GM12875 (cell line): ENCODE measurements around the gene KRTAP10-8.
"Not testable (repeated sequence)": the region's sequence is repeated elsewhere in the genome, so short reads cannot be mapped to it uniquely, and the experiment has no call there.

ENCODE experiments used
- H3K4me3 ChIP-seq: one replicate; pipeline ENCODE4 v1.5.1; 2011; ENCODE audit warnings: low read depth, low read length, control low read depth
- TF ChIP-seq, protein P1 (sequence below): IDR thresholded peaks from 2 replicates; pipeline ENCODE4 v1.5.1; 2011; ENCODE audit warnings: low read depth, mild to moderate bottlenecking, control low read depth, inconsistent platforms, low read length, moderate library complexity, borderline replicate concordance; ENCODE audit not compliant: insufficient read depth

The KRTAP10-8 gene

GRCh38 chr21:44637018-44637850, 25.4 kb downstream of the KRTAP10-8 start, which contains the start of gene KRTAP10-10:
Gene KRTAP10-10 (plus strand): TSS chr21:44637356. CDS start chr21:44637418, 62 bp downstream.
- TF ChIP-seq, protein P1, sequence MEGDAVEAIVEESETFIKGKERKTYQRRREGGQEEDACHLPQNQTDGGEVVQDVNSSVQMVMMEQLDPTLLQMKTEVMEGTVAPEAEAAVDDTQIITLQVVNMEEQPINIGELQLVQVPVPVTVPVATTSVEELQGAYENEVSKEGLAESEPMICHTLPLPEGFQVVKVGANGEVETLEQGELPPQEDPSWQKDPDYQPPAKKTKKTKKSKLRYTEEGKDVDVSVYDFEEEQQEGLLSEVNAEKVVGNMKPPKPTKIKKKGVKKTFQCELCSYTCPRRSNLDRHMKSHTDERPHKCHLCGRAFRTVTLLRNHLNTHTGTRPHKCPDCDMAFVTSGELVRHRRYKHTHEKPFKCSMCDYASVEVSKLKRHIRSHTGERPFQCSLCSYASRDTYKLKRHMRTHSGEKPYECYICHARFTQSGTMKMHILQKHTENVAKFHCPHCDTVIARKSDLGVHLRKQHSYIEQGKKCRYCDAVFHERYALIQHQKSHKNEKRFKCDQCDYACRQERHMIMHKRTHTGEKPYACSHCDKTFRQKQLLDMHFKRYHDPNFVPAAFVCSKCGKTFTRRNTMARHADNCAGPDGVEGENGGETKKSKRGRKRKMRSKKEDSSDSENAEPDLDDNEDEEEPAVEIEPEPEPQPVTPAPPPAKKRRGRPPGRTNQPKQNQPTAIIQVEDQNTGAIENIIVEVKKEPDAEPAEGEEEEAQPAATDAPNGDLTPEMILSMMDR: no peak
- H3K4me3 ChIP-seq: no peak within 1 kb of the TSS

- not testable (repeated sequence) for H3K4me3 ChIP-seq
These were observed 26.0 kb downstream of the KRTAP10-8 start for GRCh38 chr21:44637851-44638348.

GRCh38 chr21:44638506-44639330, 26.8 kb downstream of the KRTAP10-8 start:
- not testable (repeated sequence) for H3K4me3 ChIP-seq

DNA sequence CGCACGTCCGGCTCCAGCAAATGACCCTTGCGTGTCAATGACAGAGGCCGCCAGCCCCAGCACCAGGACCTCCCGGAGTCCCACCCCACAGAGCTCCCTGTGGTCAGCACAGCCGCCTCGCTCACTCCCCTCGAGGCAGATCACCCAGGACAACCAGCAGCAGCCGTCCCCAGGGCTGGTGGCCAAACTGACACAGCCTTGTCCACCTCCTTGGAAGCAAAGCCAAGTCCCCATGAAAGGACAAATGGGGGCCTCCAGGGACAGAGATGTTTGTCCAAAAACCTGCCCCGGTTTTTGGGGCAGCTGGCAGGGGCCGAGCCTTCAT, 27.4 kb downstream of the KRTAP10-8 start:
- H3K4me3 ChIP-seq: no peak overlapping the region
- TF ChIP-seq, protein P1: no peak

GRCh38 chr21:44640761-44641160, 28.9 kb downstream of the KRTAP10-8 start:
- no peak overlapping the region for H3K4me3 ChIP-seq
- TF ChIP-seq, protein P1: no peak

- TF ChIP-seq, protein P1: no peak
- no peak overlapping the region for H3K4me3 ChIP-seq
These were observed 31.9 kb downstream of the KRTAP10-8 start for GRCh38 chr21:44643741-44644310.

DNA sequence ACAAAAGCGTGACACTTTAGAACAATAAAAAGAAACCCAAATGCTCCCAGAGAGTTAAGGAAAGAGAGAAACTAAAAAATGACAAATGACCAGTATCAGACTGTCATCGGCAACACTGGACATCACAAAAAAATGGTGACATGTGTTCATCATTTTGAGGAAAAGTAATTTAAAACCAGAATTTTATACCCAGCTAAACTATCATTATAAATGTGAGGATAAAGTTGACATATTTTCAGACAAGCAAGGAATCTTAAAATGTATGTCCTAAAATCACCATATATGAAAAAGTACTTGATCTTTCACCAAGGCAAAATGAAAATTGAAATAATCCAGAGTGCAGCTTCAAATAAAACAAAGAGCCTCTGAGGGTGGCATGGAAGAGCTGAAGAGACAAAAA, 33.0 kb downstream of the KRTAP10-8 start:
- TF ChIP-seq, protein P1: no peak
- H3K4me3 ChIP-seq: no peak overlapping the region

DNA sequence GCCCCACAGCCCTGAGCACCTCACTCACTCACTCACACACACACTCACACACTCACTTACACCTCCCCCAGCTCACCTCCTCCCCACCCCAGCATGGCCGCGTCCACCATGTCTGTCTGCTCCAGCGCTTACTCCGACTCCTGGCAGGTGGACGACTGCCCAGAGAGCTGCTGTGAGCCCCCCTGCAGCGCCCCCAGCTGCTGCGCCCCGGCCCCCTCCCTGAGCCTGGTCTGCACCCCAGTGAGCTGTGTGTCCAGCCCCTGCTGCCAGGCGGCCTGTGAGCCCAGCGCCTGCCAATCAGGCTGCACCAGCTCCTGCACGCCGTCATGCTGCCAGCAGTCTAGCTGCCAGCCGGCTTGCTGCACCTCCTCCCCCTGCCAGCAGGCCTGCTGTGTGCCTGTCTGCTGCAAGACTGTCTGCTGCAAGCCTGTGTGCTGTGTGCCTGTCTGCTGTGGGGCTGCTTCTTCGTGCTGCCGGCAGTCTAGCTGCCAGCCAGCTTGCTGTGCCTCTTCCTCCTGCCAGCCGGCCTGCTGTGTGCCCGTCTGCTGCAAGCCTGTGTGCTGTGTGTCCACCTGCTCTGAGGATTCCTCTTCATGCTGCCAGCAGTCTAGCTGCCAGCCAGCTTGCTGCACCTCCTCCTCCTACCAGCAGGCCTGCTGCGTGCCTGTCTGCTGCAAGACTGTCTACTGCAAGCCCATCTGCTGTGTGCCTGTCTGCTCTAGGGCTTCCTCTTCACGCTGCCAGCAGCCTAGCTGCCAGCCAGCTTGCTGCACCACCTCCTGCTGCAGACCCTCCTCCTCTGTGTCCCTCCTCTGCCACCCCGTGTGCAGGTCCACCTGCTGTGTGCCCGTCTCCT, 34.7 kb downstream of the KRTAP10-8 start, which contains the start of gene KRTAP10-11:
Gene KRTAP10-11 (plus strand): TSS at position 49 of the 856 bp plus-strand sequence. CDS start 45 bp downstream, at position 94.
- not testable (repeated sequence) for H3K4me3 ChIP-seq
